ENCODE measurements around the gene PROZ. TPM values are rescaled to one million over a fixed set of nuclear protein-coding genes. Genes with fewer than 3 reads are reported as not detected.

Gene PROZ
- polyA plus RNA-seq, 1 of the 3 experiments (the other 2 are of a cell fraction) = not detected

GRCh38 chr13:113157206-113157928 is 1.1 kb upstream of the PROZ start:
- TF ChIP-seq IRF3 (IDR thresholded peaks at IDR 0.05; ENCODE audit: low read depth, low read length) (no peak), FOXM1 (IDR thresholded peaks at IDR 0.05; ENCODE audit: low read depth) (no peak), SMC3 (IDR thresholded peaks at IDR 0.05; ENCODE audit: low read depth, low read length) (no peak), GABPA (IDR thresholded peaks at IDR 0.05; ENCODE audit: low read depth) (no peak), RAD21 (IDR thresholded peaks at IDR 0.05; ENCODE audit: low read length) (no peak), JUND (IDR thresholded peaks at IDR 0.05) (no peak), POLR2AphosphoS5 (IDR thresholded peaks at IDR 0.05; ENCODE audit: low read depth, low read length) (no peak), TCF12 (IDR thresholded peaks at IDR 0.05) (no peak), SIN3A (IDR thresholded peaks at IDR 0.05; ENCODE audit: borderline replicate concordance, low read depth, low read length) (no peak), FOSL2 (IDR thresholded peaks at IDR 0.05; ENCODE audit: borderline replicate concordance, low read depth) (no peak), PBX3 (IDR thresholded peaks at IDR 0.05) (no peak), YY1 (IDR thresholded peaks at IDR 0.05; ENCODE audit: low read depth) (no peak), ELF1 (IDR thresholded peaks at IDR 0.05) (no peak), GATA2 (CRISPR knock-in tag; IDR thresholded peaks at IDR 0.05) (no peak), CTCF (IDR thresholded peaks at IDR 0.05) (no peak), RCOR1 (IDR thresholded peaks at IDR 0.05; ENCODE audit: low read length) (no peak)
- 67% methylated on average over 12 of the region's 12 CpGs for WGBS (ENCODE audit: low lambda C conversion rate)
- Histone ChIP-seq H3K4me3 (ENCODE audit: low read depth in 2 of 2, low read length in 1 of 2) (no peak overlapping the region), H3K36me3 (replicated peaks in 1 of 2; ENCODE audit: control insufficient read depth in 1 of 2, insufficient read depth in 2 of 2, low read length in 1 of 2) (no peaks in the 10 kb centered on the region), H3K4me2 (no peak overlapping the region), H3K27me3 (ENCODE audit: insufficient read depth) (no peaks in the 10 kb centered on the region), H4K20me1 (ENCODE audit: insufficient read depth) (no peaks in the 10 kb centered on the region), H3K4me1 (ENCODE audit: control insufficient read depth in 1 of 2, insufficient read depth in 2 of 2, low read depth in 1 of 2, low read length in 1 of 2) (peaks cover 5 to 13% of the 10 kb centered on the region in 2 experiments; a peak in 1 of 4 replicates), H3K9me3 (no peaks in the 10 kb centered on the region), H3K79me2 (ENCODE audit: insufficient read depth) (no peaks in the 10 kb centered on the region), H3K9me2 (no peaks in the 10 kb centered on the region), H2AFZ (ENCODE audit: low read depth) (no peak overlapping the region), H3K9ac (no peak overlapping the region), H3K27ac (ENCODE audit: low read depth in 2 of 2, low read length in 1 of 2) (no peak overlapping the region), H3F3A (replicated peaks; ENCODE audit: insufficient read depth) (peaks cover 13% of the 10 kb centered on the region)
- ChIA-PET POLR2A (no interaction called here), CTCF (no interaction called here)
- DNase-seq = no peak

Measured in SK-N-SH (cell line).